Measurements from ENCODE around the gene DNER.
"Not testable (repeated sequence)": the region's sequence is repeated elsewhere in the genome, so short reads cannot be mapped to it uniquely, and the experiment has no call there.

DNER gene

GRCh38 chr2:229348128-229348527 lies 366.2 kb downstream of the DNER start:
- DNase-seq (ENCODE audit: extremely low read depth in 1 of 2, low read depth in 1 of 2), result no peak

DNA sequence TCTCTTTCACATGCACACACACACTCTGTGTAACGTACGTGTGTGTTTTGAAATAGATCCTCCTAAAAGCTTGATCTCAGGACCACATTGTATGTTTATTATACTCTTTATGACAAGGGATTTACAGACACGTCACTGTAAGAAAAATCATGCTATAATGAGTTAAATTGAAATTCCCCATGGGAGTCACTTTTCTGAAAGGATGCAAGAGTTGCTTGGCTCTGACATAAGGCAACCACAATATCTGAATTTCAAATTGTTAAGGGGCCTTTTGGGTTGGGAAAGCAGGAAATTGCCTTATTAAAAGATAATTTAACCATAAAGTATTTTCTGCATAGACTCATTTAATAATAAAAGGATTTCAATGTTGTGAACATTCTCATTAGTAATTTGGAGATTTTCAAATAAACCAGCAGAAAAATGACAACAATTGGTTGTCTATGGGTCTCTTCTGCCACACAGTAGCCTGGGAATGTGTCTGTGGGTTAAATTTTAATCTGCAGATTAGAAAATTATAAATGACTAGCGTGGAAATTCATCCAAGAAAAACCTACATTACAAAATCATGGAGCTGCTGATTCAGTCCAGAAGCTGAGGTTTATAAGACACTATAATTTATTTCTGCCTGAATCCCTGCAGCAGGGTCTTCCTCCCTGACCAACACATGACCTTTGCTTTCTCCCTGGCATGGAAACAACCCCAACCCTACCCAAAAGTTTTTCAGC lies 367.4 kb downstream of the DNER start:
- DNase-seq (ENCODE audit: extremely low read depth in 1 of 2, low read depth in 1 of 2), result no peak

DNA sequence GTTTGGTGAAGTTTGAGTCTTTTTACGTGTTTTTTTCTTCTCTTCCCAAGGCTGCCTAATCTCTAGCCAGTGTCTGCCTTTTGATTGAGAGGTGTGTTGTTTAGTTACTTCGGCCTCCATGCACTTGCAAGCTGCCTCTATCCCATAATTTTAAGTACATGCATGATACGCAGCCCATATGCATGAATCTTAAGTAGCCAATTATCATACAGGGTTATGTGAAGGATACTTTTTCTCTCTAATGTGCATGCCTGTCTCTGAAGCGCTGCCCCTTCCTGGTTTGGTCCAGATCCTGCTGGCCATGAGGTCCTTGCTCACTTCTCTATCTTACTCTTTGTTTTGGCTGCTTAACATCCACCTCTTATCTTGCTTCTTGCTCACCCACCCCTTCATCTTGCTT lies 369.4 kb downstream of the DNER start:
- no peak for DNase-seq (ENCODE audit: extremely low read depth in 1 of 2, low read depth in 1 of 2)

DNA sequence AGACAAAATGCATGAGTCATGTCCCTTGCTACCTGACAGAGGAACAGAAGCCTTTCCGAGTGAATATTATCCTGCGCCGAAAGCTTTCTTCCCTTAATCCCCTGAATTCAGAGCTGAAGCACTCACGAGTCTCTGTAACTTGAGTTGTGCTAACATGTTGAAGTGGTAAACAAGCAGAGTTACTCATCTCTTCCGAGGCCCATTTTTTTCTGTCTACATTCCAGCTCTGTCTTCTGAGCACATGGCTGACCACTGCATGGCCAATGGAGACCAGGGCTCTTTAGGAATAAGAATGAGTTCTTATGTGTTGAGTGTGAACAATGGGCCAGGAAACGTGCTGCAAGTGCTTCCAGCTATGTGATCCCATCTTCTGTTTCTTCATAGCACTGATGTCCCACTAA lies 370.2 kb downstream of the DNER start:
- DNase-seq (ENCODE audit: extremely low read depth in 1 of 2, low read depth in 1 of 2), result no peak

- no peak for DNase-seq (ENCODE audit: extremely low read depth in 1 of 2, low read depth in 1 of 2)
Measured at GRCh38 chr2:229343661-229344060, 370.7 kb downstream of the DNER start.

GRCh38 chr2:229342376-229342775 lies 372.0 kb downstream of the DNER start:
- no peak for DNase-seq (ENCODE audit: extremely low read depth in 1 of 2, low read depth in 1 of 2)

GRCh38 chr2:229340086-229340760 lies 374.1 kb downstream of the DNER start:
- no peak for DNase-seq (ENCODE audit: extremely low read depth in 1 of 2, low read depth in 1 of 2)

- DNase-seq (ENCODE audit: extremely low read depth in 1 of 2, low read depth in 1 of 2), result no peak
Measured at GRCh38 chr2:229339618-229340017, 374.7 kb downstream of the DNER start.

GRCh38 chr2:229339171-229339570 lies 375.2 kb downstream of the DNER start:
- not testable (repeated sequence) for DNase-seq (ENCODE audit: extremely low read depth in 1 of 2, low read depth in 1 of 2)

GRCh38 chr2:229335877-229336346 lies 378.4 kb downstream of the DNER start:
- DNase-seq (ENCODE audit: extremely low read depth in 1 of 2, low read depth in 1 of 2), result no peak

DNA sequence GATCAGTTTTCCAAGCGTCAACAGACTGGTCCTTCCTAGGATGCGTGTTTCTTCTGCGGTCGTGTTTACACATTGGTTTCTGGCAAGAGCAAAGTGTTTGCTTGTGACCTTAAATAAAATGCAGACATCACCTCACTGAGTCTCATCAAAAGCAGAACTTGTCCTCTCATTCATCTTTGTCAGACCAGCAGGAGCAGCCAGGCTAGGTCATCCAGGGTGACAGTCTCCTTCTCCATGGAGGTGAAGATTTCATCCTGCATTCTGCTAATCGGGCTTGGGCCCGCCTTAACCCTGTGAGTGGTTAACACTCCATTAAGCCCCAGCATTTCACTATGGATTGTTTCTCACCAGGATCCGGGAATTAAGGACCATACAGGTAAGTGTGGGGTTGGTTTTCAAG lies 379.0 kb downstream of the DNER start:
- no peak for DNase-seq (ENCODE audit: extremely low read depth in 1 of 2, low read depth in 1 of 2)

DNA sequence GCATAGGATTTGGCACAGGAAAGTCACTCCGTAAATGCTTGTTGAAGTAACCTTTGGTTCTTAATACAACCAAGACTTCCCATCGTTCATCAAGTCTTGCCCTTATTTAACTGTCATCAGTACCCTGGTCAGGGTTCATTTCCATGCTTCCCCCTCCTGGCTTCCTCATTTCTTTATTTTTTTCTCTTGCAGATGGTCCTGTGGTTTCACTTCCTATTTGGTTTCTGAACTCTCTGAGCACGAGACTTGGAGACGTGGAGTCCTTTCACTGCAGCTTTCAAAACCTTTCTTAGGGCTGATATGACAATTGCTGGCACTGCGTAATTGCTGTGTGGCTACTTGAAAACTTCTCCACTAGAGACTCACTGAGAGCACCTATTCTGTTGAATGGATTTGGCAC lies 383.4 kb downstream of the DNER start:
- no peak for DNase-seq (ENCODE audit: extremely low read depth in 1 of 2, low read depth in 1 of 2)

- DNase-seq (ENCODE audit: extremely low read depth in 1 of 2, low read depth in 1 of 2), result no peak
Measured at GRCh38 chr2:229319558-229319957, 394.8 kb downstream of the DNER start.

GRCh38 chr2:229314117-229314516 lies 400.2 kb downstream of the DNER start:
- no peak for DNase-seq (ENCODE audit: extremely low read depth in 1 of 2, low read depth in 1 of 2)

DNA sequence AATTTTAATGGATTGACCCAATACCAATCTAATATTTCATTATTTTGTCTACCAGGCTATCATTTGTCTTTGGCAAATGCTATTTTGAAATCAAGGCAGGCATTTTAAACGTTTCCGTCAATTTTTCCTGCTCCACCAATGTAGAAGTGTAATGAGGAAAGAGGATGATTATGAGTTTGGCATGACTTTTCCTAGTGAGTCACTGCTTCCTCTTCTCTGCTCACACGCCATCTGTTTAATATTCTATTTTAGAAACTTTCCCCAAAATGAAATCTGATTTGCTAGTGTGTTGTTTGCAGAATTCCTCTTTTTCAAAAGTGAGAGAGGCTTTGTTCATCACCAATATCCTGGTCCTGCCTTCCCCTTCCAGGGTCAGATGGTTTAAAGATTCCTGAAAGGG lies 400.8 kb downstream of the DNER start:
- no peak for DNase-seq (ENCODE audit: extremely low read depth in 1 of 2, low read depth in 1 of 2)
